GM12874 (cell line): ENCODE measurements around the gene ADGRL1.

Experiments used
- TF ChIP-seq, protein P1 (sequence below): IDR thresholded peaks from 2 replicates; pipeline ENCODE4 v1.5.1; 2011; ENCODE audit warnings: low read depth, mild to moderate bottlenecking, control low read depth, low read length, moderate library complexity; ENCODE audit not compliant: insufficient read depth

ADGRL1 gene

GRCh38 chr19:14214580-14214979 is 8.6 kb upstream of the ADGRL1 start:
- TF ChIP-seq, protein P1, sequence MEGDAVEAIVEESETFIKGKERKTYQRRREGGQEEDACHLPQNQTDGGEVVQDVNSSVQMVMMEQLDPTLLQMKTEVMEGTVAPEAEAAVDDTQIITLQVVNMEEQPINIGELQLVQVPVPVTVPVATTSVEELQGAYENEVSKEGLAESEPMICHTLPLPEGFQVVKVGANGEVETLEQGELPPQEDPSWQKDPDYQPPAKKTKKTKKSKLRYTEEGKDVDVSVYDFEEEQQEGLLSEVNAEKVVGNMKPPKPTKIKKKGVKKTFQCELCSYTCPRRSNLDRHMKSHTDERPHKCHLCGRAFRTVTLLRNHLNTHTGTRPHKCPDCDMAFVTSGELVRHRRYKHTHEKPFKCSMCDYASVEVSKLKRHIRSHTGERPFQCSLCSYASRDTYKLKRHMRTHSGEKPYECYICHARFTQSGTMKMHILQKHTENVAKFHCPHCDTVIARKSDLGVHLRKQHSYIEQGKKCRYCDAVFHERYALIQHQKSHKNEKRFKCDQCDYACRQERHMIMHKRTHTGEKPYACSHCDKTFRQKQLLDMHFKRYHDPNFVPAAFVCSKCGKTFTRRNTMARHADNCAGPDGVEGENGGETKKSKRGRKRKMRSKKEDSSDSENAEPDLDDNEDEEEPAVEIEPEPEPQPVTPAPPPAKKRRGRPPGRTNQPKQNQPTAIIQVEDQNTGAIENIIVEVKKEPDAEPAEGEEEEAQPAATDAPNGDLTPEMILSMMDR: no peak

DNA sequence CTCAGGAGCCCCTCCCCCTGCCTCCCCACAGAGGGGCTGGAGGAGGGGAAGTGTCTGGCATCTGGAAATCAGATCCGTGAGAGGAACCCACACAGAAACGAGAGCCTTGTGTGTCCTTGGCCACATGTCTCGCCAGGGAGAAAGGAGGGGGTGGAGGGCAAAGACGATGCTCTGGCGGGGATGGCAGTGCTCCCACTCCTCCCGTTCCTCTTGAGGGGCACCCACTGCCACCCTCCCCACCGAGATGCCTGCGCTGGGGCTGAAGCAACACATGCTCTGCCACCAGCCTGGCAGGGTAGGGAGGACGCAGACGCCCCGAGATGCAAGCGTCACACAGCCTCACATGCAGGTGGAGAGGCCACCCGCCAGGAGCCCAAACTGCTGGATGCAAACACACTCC is 2.8 kb downstream of the ADGRL1 start:
- TF ChIP-seq, protein P1: no peak

DNA sequence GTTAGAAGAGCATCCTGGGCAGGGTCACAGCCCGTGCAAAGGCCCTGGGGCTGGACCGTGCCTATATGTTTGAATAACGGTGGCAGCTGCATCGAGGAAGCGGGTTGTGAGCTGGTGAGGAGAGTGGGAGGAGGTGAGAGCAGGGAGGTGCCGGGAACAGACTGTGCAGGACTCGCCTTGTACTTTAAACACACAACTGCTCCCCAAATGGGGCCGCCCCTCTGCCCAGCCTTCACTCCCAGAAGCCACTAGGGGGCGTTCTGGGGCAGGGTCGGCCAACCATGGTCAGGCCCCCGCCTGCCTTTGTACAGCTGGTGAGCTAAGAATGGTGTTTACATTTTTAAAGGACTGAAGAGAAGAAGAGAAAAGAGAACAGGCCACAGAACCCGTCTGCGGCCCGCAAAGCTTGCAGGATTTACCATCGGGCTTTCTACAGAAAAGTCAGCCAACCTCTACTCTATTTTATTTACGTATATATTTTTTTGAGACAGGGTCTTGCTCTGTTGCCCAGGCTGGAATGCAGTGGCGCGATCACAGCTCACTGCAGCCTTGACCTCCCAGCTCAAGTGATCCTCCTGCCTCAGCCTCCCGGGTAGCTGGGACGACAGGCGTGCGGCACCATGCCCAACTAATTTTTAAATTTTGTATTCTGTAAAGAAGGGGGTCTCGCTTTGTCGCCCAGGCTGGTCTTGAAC is 5.7 kb downstream of the ADGRL1 start:
- TF ChIP-seq, protein P1: peak; percentile 69

GRCh38 chr19:14198384-14199376 is 7.3 kb downstream of the ADGRL1 start:
- TF ChIP-seq, protein P1: 0 out of 2 replicates have a peak, but pooled peaks have one; percentile 7

DNA sequence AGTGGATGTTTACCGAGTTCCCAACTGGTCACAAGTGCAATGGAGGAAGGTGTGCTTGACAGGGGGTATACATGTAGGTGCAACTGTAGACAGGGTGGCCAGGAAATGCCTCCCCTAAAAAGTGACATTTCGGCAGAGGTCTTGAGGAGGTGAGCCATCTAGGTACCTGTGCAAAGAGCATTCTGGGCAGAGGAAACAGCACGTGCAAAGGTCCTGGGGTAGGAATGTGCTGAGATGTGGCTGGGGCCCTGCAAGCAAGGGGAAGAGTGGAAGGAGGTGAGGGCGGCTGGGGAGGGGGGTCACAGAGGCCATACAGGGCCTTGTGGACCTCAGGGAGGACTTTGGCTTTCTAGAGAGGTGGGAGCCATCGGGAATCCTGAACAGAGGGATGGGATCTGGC is 8.1 kb downstream of the ADGRL1 start:
- TF ChIP-seq, protein P1: no peak

DNA sequence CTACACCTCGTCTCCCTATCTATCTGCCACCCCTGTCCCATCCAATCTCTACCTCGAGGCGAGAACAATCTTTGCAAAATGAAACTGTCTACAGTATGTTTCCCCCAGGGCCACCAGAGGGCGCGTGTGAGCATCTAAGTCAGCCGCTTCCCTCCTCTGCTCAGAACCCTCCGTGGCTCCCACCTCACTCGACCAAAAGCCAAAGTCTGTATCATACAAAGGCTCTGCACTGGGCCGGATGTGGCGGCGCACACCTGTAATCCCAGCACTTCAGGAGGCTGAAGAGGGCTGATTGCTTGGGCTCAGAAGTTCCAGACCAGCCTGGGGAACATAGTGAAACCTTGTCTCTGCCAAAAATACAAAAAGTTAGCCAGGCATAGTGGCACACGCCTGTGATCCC is 9.9 kb downstream of the ADGRL1 start:
- TF ChIP-seq, protein P1: peak; percentile 72

- TF ChIP-seq, protein P1: no peak
These were observed 16.6 kb downstream of the ADGRL1 start for GRCh38 chr19:14189415-14189814.
